HepG2 (cell line): ENCODE results near the gene RPS19. TPM values are rescaled to one million over a fixed set of nuclear protein-coding genes. Genes with fewer than 3 reads are reported as not detected.
A peak's percentile ranks its signal among the peaks of the same experiment; 100 is the strongest.

Experiments used
- ERF ChIP-seq: IDR thresholded peaks from 2 replicates; pipeline ENCODE4 v1.6.1; 2018; ENCODE audit warnings: missing biosample characterization, missing genetic modification reagents
- MAZ ChIP-seq, 2 experiments: sonication (generic) in 1 of 2; formaldehyde crosslinking in 1 of 2; IDR thresholded peaks; 2 replicates each; pipeline versions ENCODE4 v1.5.0 to v1.6.1; 2012 to 2020; ENCODE audit warnings: low read depth in 2 of 2, mild to moderate bottlenecking in 2 of 2, borderline replicate concordance in 1 of 2, improper control_type of control experiment in 1 of 2, low read length in 1 of 2, missing genetic modification reagents in 1 of 2, moderate library complexity in 1 of 2
- ZBTB4 ChIP-seq: sonication (generic); formaldehyde crosslinking; IDR thresholded peaks from 2 replicates; pipeline ENCODE4 v1.4.0; 2020; ENCODE audit warnings: missing genetic modification reagents, mild to moderate bottlenecking, borderline replicate concordance
- ZKSCAN8 ChIP-seq: IDR thresholded peaks from 2 replicates; pipeline ENCODE4 v1.6.1; 2016; ENCODE audit warnings: borderline replicate concordance, missing genetic modification reagents, missing compliant biosample characterization
- ZNF143 ChIP-seq: sonication (generic); formaldehyde crosslinking; IDR thresholded peaks from 2 replicates; pipeline ENCODE4 v1.4.0; 2020; ENCODE audit warnings: missing genetic modification reagents
- ZNF431 ChIP-seq: sonication (generic); formaldehyde crosslinking; IDR thresholded peaks from 2 replicates; pipeline ENCODE4 v1.9.0; 2022; ENCODE audit warnings: missing genetic modification reagents, low read depth, mild to moderate bottlenecking, borderline replicate concordance
- ZNF530 ChIP-seq: sonication (generic); formaldehyde crosslinking; IDR thresholded peaks from 2 replicates; pipeline ENCODE4 v1.5.0; 2020; ENCODE audit warnings: low read depth, mild to moderate bottlenecking, missing genetic modification reagents
- ZNF549 ChIP-seq: sonication (generic); formaldehyde crosslinking; IDR thresholded peaks from 2 replicates; pipeline ENCODE4 v1.5.0; 2020; ENCODE audit warnings: missing genetic modification reagents
- ZNF609 ChIP-seq: sonication (generic); formaldehyde crosslinking; IDR thresholded peaks from 2 replicates; pipeline ENCODE4 v1.4.0; 2020; ENCODE audit warnings: mild to moderate bottlenecking, missing genetic modification reagents, borderline replicate concordance
- ZNF800 ChIP-seq: sonication (generic); formaldehyde crosslinking; IDR thresholded peaks from 2 replicates; pipeline ENCODE4 v1.4.0; 2020; ENCODE audit warnings: missing genetic modification reagents
- polyA plus RNA-seq, 8 experiments: library from polyadenylated mRNA; depleted of rRNA in 3 of 8; stranded (reverse) in 7 of 8; unstranded in 1 of 8; fragments of >200 nt; fragmentation: Illumina TruSeq in 4 of 8; extraction: Trizol in 4 of 8; gene quantifications; 2 replicates each; pipeline versions ENCODE4 v1.2.1 to v1.2.3, GENCODE V29; 2011 to 2016; ENCODE audit warnings: low read depth in 4 of 8, missing spikeins in 1 of 8, mixed read lengths in 1 of 8; ENCODE audit not compliant: insufficient read depth in 1 of 8
- total RNA-seq, 5 experiments: library from RNA; depleted of rRNA; stranded (reverse); fragments of >200 nt; fragmentation: Illumina TruSeq; extraction: Trizol; gene quantifications; 2 replicates each; pipeline ENCODE4 v1.2.3, GENCODE V29; 2016; ENCODE audit warnings: low read depth in 1 of 5
- TF ChIP-seq, protein P1 (sequence below): sonication (generic); formaldehyde crosslinking; IDR thresholded peaks from 2 replicates; pipeline ENCODE4 v1.5.1; 2020; ENCODE audit warnings: mild to moderate bottlenecking, moderate library complexity, missing genetic modification reagents

The RPS19 gene
- total and polyA plus RNA-seq, 2 of the 13 experiments (the other 11 are each of a cell fraction or from before 2014, with no cell fraction given): 1,983 to 4,758 TPM

- TF ChIP-seq ZBTB4 (CRISPR knock-in tag) (0 out of 2 replicates have a peak, but pooled peaks have one; percentile 27), ZNF530 (CRISPR knock-in tag) (no peak), ZNF549 (CRISPR knock-in tag) (no peak; the same call in 1 of the 2 replicates), ZNF143 (peak; percentile 72), ERF (peak; percentile 81), ZNF800 (peak; percentile 72), ZKSCAN8 (CRISPR knock-in tag) (peak; percentile 37; the same call in 1 of the 2 replicates), ZNF431 (CRISPR knock-in tag) (no peak; the same call in 1 of the 2 replicates), ZNF609 (CRISPR knock-in tag) (no peak; the same call in 1 of the 2 replicates), MAZ (IDR thresholded peaks at IDR 0.05; ENCODE audit: borderline replicate concordance, low read depth, low read length) (peak; percentile 96), MAZ (CRISPR knock-in tag; IDR thresholded peaks at IDR 0.05; ENCODE audit: low read depth) (peak; percentile 97)
- TF ChIP-seq, protein P1, sequence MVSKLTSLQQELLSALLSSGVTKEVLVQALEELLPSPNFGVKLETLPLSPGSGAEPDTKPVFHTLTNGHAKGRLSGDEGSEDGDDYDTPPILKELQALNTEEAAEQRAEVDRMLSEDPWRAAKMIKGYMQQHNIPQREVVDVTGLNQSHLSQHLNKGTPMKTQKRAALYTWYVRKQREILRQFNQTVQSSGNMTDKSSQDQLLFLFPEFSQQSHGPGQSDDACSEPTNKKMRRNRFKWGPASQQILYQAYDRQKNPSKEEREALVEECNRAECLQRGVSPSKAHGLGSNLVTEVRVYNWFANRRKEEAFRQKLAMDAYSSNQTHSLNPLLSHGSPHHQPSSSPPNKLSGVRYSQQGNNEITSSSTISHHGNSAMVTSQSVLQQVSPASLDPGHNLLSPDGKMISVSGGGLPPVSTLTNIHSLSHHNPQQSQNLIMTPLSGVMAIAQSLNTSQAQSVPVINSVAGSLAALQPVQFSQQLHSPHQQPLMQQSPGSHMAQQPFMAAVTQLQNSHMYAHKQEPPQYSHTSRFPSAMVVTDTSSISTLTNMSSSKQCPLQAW (CRISPR knock-in tag): peak; percentile 79; the same call in 1 of the 2 replicates
These were observed 24.0 kb downstream of the RPS19 start (continued) for GRCh38 chr19:41883821-41884733.
